ENCODE measurements around the gene ZNRF4. TPM values are rescaled to one million over a fixed set of nuclear protein-coding genes. Genes with fewer than 3 reads are reported as not detected.

ZNRF4 gene
- total and polyA plus RNA-seq, 2 donors: not detected

DNA sequence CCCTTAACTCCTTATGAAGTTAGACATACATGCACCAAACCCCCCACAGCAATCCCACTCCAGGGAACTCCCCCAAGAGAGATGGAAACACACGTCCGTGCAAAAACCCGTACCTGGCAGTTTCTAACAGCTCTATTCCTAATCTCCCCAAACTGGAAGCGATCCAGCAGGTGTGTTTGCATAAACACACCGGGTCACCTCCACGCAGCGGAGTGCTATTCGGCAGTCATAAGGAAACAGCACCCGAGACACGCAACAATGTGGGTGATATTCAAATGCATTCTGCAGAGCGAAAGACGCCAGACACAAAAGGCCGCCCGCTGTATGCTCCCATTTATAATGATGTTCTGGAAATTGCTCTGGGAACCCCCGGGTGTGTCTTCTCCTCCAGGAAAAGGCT, 6.8 kb upstream of the ZNRF4 start:
- Histone ChIP-seq H3K4me1 (ENCODE audit: control insufficient read depth in 2 of 2, insufficient read depth in 2 of 2, low read length in 2 of 2) (no peaks in the 10 kb centered on the region), H3K27me3 (ENCODE audit: control insufficient read depth in 2 of 2, insufficient read depth in 1 of 2, low read length in 1 of 2) (no peaks in the 10 kb centered on the region), H3K36me3 (ENCODE audit: control insufficient read depth in 2 of 2, insufficient read depth in 2 of 2, low read length in 1 of 2) (no peaks in the 10 kb centered on the region), H3K27ac (ENCODE audit: low read depth in 1 of 2, low read length in 1 of 2) (no peak overlapping the region), H3K9me3 (ENCODE audit: control insufficient read depth in 2 of 2, insufficient read depth in 1 of 2, low read length in 1 of 2) (peaks cover 0 to 7% of the 10 kb centered on the region in 2 donors), H3K4me3 (ENCODE audit: low read length in 2 of 2) (no peak overlapping the region)
- 70% methylated on average over 15 of the region's 15 CpGs for WGBS
- DNase-seq (ENCODE audit: low read depth in 6 of 9, low spot score in 9 of 9): no peak

DNA sequence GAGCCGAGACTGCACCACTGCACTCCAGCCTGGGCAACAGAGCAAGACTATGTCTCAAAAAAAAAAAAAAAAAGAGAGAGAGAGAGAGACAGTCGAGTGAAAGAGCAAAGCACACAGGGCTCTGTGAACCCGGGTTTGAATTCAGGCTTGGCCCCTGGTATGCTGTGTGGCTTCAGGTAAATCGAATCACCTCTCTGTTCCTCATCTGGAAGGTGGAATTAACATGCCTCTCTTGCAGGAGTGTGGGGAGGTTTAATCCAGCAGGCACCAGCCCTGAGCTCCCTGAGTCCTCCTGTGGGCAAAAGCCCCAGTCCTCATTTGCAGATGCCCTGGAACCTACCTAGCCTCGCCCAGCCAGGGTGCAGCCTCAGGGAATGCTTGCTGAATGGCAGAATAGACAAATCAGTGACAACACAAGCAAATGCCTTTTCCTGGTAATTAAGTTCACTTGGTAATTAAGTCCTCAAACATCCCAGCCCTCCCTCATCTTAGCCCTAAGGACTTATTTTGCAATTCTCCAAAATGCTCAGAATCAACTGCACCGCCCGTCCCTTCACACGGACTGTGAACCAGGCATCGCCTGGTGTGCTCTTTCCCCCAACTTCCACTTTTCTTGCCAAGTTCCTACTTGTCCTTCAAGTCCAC, 4.6 kb upstream of the ZNRF4 start:
- Histone ChIP-seq H3K4me3 (ENCODE audit: low read length in 2 of 2) (no peak overlapping the region), H3K9me3 (ENCODE audit: control insufficient read depth in 2 of 2, insufficient read depth in 1 of 2, low read length in 1 of 2) (peaks cover 0 to 8% of the 10 kb centered on the region in 2 donors), H3K4me1 (ENCODE audit: control insufficient read depth in 2 of 2, insufficient read depth in 2 of 2, low read length in 2 of 2) (no peaks in the 10 kb centered on the region), H3K27me3 (ENCODE audit: control insufficient read depth in 2 of 2, insufficient read depth in 1 of 2, low read length in 1 of 2) (no peaks in the 10 kb centered on the region), H3K36me3 (ENCODE audit: control insufficient read depth in 2 of 2, insufficient read depth in 2 of 2, low read length in 1 of 2) (no peaks in the 10 kb centered on the region), H3K27ac (ENCODE audit: low read depth in 1 of 2, low read length in 1 of 2) (no peak overlapping the region)
- no peak for DNase-seq (ENCODE audit: low read depth in 6 of 9, low spot score in 9 of 9)
- WGBS: 62% methylated on average over 9 of the region's 9 CpGs

GRCh38 chr19:5451494-5451893, 3.7 kb upstream of the ZNRF4 start:
- Histone ChIP-seq H3K4me1 (ENCODE audit: control insufficient read depth in 2 of 2, insufficient read depth in 2 of 2, low read length in 2 of 2) (no peaks in the 10 kb centered on the region), H3K4me3 (ENCODE audit: low read length in 2 of 2) (no peak overlapping the region), H3K27me3 (ENCODE audit: control insufficient read depth in 2 of 2, insufficient read depth in 1 of 2, low read length in 1 of 2) (no peaks in the 10 kb centered on the region), H3K27ac (ENCODE audit: low read depth in 1 of 2, low read length in 1 of 2) (no peak overlapping the region), H3K9me3 (ENCODE audit: control insufficient read depth in 2 of 2, insufficient read depth in 1 of 2, low read length in 1 of 2) (peaks cover 0 to 8% of the 10 kb centered on the region in 2 donors), H3K36me3 (ENCODE audit: control insufficient read depth in 2 of 2, insufficient read depth in 2 of 2, low read length in 1 of 2) (no peaks in the 10 kb centered on the region)
- 81% methylated on average over 10 of the region's 10 CpGs for WGBS
- DNase-seq (ENCODE audit: low read depth in 6 of 9, low spot score in 9 of 9): no peak

- Histone ChIP-seq H3K9me3 (ENCODE audit: control insufficient read depth in 2 of 2, insufficient read depth in 1 of 2, low read length in 1 of 2) (peaks cover 0 to 8% of the 10 kb centered on the region in 2 donors), H3K4me3 (ENCODE audit: low read length in 2 of 2) (no peak overlapping the region), H3K36me3 (ENCODE audit: control insufficient read depth in 2 of 2, insufficient read depth in 2 of 2, low read length in 1 of 2) (no peaks in the 10 kb centered on the region), H3K4me1 (ENCODE audit: control insufficient read depth in 2 of 2, insufficient read depth in 2 of 2, low read length in 2 of 2) (no peaks in the 10 kb centered on the region), H3K27ac (ENCODE audit: low read depth in 1 of 2, low read length in 1 of 2) (no peak overlapping the region), H3K27me3 (ENCODE audit: control insufficient read depth in 2 of 2, insufficient read depth in 1 of 2, low read length in 1 of 2) (no peaks in the 10 kb centered on the region)
- DNase-seq (ENCODE audit: low read depth in 6 of 9, low spot score in 9 of 9): no peak
- 90% methylated on average over 16 of the region's 16 CpGs for WGBS
These were observed 2.3 kb upstream of the ZNRF4 start for GRCh38 chr19:5452594-5453565.

DNA sequence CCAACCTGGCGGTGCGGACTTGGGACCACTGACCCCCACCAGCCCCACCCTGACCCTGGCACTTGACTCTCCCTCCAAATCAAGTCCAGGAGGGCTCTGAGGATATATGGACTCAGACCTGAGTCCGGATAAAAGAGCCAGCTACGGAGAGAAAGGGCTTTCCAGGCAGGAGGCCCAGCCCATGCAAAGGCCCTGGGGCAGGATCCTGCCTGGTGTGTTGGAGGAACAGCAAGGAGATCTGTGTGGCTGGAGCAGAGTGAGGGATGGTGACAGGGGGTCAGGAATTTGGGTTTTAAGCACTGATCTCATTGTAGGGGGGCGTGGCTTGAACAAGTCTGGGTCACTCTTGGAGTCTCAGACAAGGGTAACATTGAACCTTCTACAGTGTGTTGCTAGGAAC, 474 bp upstream of the ZNRF4 start:
- H3K4me1 ChIP-seq (ENCODE audit: control insufficient read depth in 2 of 2, insufficient read depth in 2 of 2, low read length in 2 of 2): no peaks in the 10 kb centered on the region
- H3K27ac ChIP-seq (ENCODE audit: low read depth in 1 of 2, low read length in 1 of 2): no peak overlapping the region
- H3K9me3 ChIP-seq (ENCODE audit: control insufficient read depth in 2 of 2, insufficient read depth in 1 of 2, low read length in 1 of 2): peaks cover 0 to 8% of the 10 kb centered on the region in 2 donors
- no peak for DNase-seq (ENCODE audit: low read depth in 6 of 9, low spot score in 9 of 9)
- no peaks in the 10 kb centered on the region for H3K27me3 ChIP-seq (ENCODE audit: control insufficient read depth in 2 of 2, insufficient read depth in 1 of 2, low read length in 1 of 2)
- no peaks in the 10 kb centered on the region for H3K36me3 ChIP-seq (ENCODE audit: control insufficient read depth in 2 of 2, insufficient read depth in 2 of 2, low read length in 1 of 2)
- no peak overlapping the region for H3K4me3 ChIP-seq (ENCODE audit: low read length in 2 of 2)
- 68% methylated on average over 5 of the region's 5 CpGs for WGBS

- DNase-seq (ENCODE audit: low read depth in 6 of 9, low spot score in 9 of 9): no peak
- H3K27ac ChIP-seq (ENCODE audit: low read depth in 1 of 2, low read length in 1 of 2): no peak overlapping the region
These were observed 1.1 kb downstream of the ZNRF4 start for GRCh38 chr19:5456130-5456840.

GRCh38 chr19:5456841-5457200, 1.6 kb downstream of the ZNRF4 start:
- no peak for DNase-seq (ENCODE audit: low read depth in 6 of 9, low spot score in 9 of 9)
- H3K27me3 ChIP-seq (ENCODE audit: control insufficient read depth in 2 of 2, insufficient read depth in 1 of 2, low read length in 1 of 2): no peaks in the 10 kb centered on the region
- H3K36me3 ChIP-seq (ENCODE audit: control insufficient read depth in 2 of 2, insufficient read depth in 2 of 2, low read length in 1 of 2): no peaks in the 10 kb centered on the region
- no peak overlapping the region for H3K4me3 ChIP-seq (ENCODE audit: low read length in 2 of 2)
- H3K9me3 ChIP-seq (ENCODE audit: control insufficient read depth in 2 of 2, insufficient read depth in 1 of 2, low read length in 1 of 2): peaks cover 0 to 8% of the 10 kb centered on the region in 2 donors
- no peaks in the 10 kb centered on the region for H3K4me1 ChIP-seq (ENCODE audit: control insufficient read depth in 2 of 2, insufficient read depth in 2 of 2, low read length in 2 of 2)
- 91% methylated on average over 16 of the region's 16 CpGs for WGBS
- no peak overlapping the region for H3K27ac ChIP-seq (ENCODE audit: low read depth in 1 of 2, low read length in 1 of 2)

More at GRCh38 chr19:5456130-5456840, 1.1 kb downstream of the ZNRF4 start:
- Histone ChIP-seq H3K4me1 (ENCODE audit: control insufficient read depth in 2 of 2, insufficient read depth in 2 of 2, low read length in 2 of 2) (no peaks in the 10 kb centered on the region), H3K4me3 (ENCODE audit: low read length in 2 of 2) (no peak overlapping the region), H3K9me3 (ENCODE audit: control insufficient read depth in 2 of 2, insufficient read depth in 1 of 2, low read length in 1 of 2) (peaks cover 0 to 8% of the 10 kb centered on the region in 2 donors), H3K27me3 (ENCODE audit: control insufficient read depth in 2 of 2, insufficient read depth in 1 of 2, low read length in 1 of 2) (no peaks in the 10 kb centered on the region), H3K36me3 (ENCODE audit: control insufficient read depth in 2 of 2, insufficient read depth in 2 of 2, low read length in 1 of 2) (no peaks in the 10 kb centered on the region)
- WGBS: 93% methylated on average over 35 of the region's 35 CpGs

DNA sequence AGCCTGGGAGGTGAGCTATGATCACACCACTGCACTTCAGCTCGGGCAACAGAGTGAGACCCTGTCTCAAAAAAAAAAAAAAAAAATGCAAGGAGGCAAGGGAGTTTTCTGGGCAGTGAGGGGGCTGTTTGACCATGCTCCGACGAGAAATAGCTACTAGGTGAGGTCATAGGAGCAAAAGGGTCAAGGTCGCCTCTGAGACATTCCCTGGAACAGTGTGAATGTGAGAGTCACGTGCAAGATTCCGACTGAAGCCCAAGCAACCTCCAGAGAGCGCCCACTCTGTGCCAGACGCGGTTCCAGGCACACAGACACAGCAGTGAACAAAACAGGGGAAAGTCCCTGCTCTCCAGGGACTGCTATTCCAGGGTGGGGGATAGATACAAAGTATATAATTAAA, 2.5 kb downstream of the ZNRF4 start:
- Histone ChIP-seq H3K27ac (ENCODE audit: low read depth in 1 of 2, low read length in 1 of 2) (no peak overlapping the region), H3K27me3 (ENCODE audit: control insufficient read depth in 2 of 2, insufficient read depth in 1 of 2, low read length in 1 of 2) (no peaks in the 10 kb centered on the region)
- 77% methylated on average over 9 of the region's 9 CpGs for WGBS

DNA sequence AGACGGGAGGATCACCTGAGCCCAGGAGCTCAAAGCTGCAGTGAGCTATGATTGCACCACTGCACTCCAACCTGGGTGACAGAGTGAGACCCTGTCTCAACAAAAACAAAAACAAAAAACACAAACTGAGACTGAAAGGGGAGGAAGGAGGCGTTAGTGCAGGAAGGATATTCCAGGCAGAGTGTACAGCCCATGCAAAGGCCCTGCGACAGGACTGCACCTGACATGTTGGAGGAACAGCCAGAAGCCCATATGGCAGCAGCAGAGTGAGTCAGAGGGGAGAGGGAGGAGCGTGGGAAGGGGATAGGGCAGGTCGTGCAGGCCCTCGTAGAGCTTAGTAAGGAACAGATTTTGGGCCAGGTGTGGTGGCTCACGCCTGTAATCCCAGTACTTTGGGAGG, 3.2 kb downstream of the ZNRF4 start:
- H3K9me3 ChIP-seq (ENCODE audit: control insufficient read depth in 2 of 2, insufficient read depth in 1 of 2, low read length in 1 of 2): peaks cover 0 to 1% of the 10 kb centered on the region in 2 donors
- H3K27ac ChIP-seq (ENCODE audit: low read depth in 1 of 2, low read length in 1 of 2): no peak overlapping the region
- no peaks in the 10 kb centered on the region for H3K36me3 ChIP-seq (ENCODE audit: control insufficient read depth in 2 of 2, insufficient read depth in 2 of 2, low read length in 1 of 2)
- DNase-seq (ENCODE audit: low read depth in 6 of 9, low spot score in 9 of 9): no peak
- H3K4me3 ChIP-seq (ENCODE audit: low read length in 2 of 2): no peak overlapping the region
- WGBS: 90% methylated on average over 7 of the region's 7 CpGs
- no peaks in the 10 kb centered on the region for H3K4me1 ChIP-seq (ENCODE audit: control insufficient read depth in 2 of 2, insufficient read depth in 2 of 2, low read length in 2 of 2)
- H3K27me3 ChIP-seq (ENCODE audit: control insufficient read depth in 2 of 2, insufficient read depth in 1 of 2, low read length in 1 of 2): no peaks in the 10 kb centered on the region

More for the DNA sequence above, 2.5 kb downstream of the ZNRF4 start:
- H3K9me3 ChIP-seq (ENCODE audit: control insufficient read depth in 2 of 2, insufficient read depth in 1 of 2, low read length in 1 of 2): peaks cover 0 to 8% of the 10 kb centered on the region in 2 donors
- no peak overlapping the region for H3K4me3 ChIP-seq (ENCODE audit: low read length in 2 of 2)
- DNase-seq (ENCODE audit: low read depth in 6 of 9, low spot score in 9 of 9): no peak
- H3K4me1 ChIP-seq (ENCODE audit: control insufficient read depth in 2 of 2, insufficient read depth in 2 of 2, low read length in 2 of 2): no peaks in the 10 kb centered on the region
- no peaks in the 10 kb centered on the region for H3K36me3 ChIP-seq (ENCODE audit: control insufficient read depth in 2 of 2, insufficient read depth in 2 of 2, low read length in 1 of 2)

Data from thymus (tissue), 11 donors.